Activated effector memory CD4-positive, alpha-beta T cell treated with anti-CD3 and anti-CD28 coated beads, Interleukin-2, amount 50 U/mL, for 16 hours (primary cell): ENCODE measurements around the gene KCNA1.
"Not testable (repeated sequence)": the region's sequence is repeated elsewhere in the genome, so short reads cannot be mapped to it uniquely, and the experiment has no call there.

Source experiments
- DNase-seq: peaks from one replicate; pipeline ENCODE4 v3.0.0-alpha.2; 2020

KCNA1 gene

DNA sequence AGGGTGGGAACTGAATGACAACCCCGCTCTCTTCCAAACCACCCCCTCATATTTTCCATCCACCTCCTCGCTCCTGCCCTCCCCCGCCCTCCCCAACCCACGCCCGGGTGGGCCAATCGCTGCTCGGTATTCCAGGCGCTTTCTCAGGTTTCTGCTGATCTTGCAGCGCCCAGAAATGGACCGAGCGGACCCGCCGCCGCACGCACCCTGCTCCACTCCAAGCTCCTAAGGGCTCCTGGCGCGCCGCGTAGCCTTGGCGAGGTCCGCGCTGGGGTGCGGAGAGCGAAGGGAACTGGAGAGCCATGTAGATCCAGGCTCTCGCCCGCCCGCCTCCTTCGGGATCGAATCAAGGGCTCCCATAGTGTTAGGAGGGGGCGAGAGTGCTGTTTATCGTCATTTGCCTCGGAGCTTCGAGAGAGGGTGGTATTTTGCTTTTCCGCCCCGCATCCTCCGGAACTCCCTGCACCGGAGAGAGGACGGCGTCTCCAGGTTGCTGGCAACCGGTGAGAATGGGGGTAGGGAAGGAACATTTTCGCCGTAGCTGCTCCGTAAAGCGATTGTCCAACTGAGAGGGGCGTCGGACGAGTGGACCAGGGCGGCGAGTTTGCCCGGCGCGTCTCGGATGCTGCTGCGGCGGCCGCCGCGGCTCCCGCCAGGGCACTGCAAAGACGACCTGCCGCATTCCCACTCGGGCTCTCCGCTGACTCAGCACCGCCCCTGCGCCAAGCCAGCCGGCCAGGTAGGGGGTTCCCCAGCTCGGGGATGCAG, at the start of gene KCNA1:
TSS of gene KCNA1 (plus strand) at position 172 of the 768 bp plus-strand sequence. CDS start 1,474 bp downstream, outside the sequence.
- DNase-seq: peak; percentile 64

GRCh38 chr12:4860741-4861140, 49.0 kb upstream of the KCNA1 start:
- DNase-seq: no peak

DNA sequence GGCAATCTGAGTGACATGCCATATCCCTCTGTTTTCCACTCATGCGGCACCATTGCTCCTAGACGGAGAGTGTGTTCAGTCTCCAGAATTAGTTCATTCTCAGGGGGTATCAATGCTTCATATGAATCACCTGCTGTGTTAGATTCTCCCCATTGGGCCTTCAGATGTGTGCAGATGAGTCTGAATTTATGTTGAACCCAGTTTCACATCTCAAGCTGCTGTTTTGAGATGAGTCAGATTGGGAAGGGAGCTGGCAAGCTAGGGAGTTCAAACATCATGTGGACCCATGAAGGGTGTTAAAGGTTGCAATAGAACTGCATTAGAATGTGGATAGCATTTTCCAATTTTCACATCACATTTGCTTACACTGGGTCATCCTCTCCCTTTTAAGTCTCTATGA, 46.9 kb upstream of the KCNA1 start:
- no peak for DNase-seq

DNA sequence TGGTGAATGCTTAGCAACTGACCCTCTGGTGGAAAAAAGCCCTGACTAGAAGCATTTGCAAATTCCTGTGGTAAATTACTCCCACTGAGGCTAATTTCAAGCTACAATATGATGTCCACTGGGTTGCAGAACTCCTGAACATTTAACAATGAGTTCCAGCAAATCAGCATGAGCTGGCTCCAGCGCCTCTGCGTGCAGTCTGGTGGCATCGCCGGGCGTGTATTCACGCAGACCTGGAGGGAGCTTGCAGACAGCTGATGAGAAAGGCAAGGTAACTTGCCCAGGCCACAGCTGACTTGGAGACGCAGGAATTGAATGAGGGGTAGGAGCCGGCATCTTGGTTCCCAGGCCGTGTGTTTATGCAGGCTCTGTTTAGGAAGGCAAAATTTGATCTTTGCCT, 45.1 kb upstream of the KCNA1 start:
- DNase-seq: no peak

DNA sequence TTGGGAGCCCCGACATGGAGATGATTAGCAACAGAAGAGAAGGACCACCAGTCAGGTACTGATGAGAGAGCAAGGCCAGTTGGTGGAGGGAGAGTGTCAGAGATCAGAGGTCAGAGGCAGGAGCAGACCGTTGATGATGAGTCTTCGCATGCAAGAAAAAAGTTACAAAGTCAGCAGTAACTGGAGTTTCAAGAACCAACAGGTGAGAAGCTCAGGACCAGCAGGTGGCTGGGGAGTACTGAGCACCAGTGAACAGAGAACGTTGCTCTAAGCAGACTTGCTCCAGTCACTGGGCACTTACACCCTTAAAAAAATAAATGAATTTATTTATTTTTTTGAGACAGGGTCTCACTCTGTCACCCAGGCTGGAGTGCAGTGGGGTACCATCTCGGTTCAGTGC, 44.5 kb upstream of the KCNA1 start:
- DNase-seq: no peak

DNA sequence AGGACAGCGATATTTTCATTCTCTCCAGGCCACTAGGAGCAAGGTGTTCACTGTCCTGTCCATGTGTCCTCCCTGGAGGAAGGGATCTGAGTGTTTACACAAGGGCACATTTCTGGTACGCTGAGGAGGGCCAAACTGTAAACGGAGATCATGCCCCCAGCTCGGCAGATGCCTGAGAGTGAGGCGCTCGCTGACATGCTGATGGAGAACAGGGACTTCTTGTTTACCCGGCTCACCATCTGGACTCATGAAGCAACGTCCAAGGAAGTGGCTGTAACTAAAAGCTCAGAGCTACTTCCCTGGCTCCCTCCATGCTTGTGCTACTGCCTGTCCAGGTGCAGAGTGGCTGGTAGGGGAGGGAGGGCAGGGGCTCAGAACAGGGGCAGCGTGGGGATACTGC, 43.4 kb upstream of the KCNA1 start:
- DNase-seq: no peak

DNA sequence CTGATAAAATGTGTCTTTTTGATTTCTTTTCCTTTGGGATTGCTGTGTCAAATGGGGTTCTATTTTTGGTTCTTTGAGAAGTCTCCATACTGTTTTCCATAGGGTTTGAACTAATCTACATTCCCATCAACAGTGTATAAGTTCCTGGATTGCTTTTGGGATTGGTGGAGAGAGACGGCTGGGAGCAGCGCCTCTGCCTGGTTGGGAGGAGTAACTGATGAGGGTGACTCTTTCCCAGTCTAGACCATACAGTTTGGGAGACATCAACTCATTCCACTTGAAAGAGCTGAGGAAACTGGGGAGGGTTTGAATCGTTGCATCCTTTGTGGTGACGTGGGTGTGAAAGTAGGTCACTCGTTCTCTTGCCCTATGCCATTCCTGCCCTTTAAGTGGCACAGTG, 42.3 kb upstream of the KCNA1 start:
- DNase-seq: no peak

DNA sequence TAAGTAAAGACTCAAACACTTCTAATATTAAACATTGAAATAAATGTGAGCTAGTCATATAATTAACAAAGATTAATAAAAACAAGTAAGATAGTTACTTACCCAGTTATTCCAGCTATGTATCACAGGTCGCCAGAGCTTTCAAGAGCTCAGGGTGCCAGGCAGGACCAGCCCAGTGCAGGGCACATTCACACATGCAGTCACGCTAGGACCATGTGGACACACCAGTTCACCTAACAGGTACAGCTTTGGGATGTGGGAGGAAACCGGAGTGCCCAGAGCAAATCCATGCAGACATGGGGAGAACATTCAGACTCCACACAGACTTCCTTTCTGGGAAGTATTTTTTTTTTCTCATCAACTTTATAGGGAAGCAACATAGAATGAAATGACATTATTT, 39.3 kb upstream of the KCNA1 start:
- DNase-seq: no peak

- DNase-seq: no peak
Measured at GRCh38 chr12:4871514-4871913, 38.2 kb upstream of the KCNA1 start.

DNA sequence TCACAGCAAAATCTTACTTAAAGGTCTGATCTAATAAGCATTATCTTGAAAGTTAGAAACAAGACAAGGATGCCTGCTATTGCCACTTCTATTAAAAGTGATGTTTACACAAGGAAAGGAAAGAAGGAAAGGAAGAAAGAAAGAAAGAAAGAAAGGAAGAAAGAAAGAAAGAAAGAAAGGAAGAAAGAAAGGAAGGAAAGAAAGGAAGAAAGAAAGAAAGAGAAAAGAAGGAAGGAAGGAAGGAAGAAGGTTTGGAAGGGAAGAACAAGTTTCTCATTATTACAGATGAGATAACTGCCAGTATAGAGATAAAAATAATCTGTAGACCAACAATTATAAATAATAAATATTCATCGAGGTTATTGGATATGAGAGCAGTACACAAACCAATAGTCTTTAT, 35.8 kb upstream of the KCNA1 start:
- DNase-seq: no peak

DNA sequence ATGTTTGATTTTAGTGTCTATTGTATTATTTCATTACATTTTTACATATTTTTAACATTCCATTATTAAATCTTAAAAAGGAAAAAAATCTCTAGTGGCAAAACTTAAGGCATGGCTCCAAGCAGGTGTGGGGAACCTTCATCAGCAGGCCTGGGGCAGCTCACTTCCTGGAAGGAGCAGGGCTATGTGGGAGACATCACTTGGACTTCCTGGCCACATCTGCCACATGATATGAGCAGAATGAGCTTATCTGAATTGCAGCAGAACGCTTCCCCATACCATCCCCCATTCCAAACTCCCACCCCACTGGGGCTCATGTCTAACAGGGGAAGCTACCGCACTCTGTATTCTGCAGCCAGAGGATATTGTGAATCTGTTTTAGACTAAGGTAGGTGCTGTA, 35.0 kb upstream of the KCNA1 start:
- no peak for DNase-seq

DNA sequence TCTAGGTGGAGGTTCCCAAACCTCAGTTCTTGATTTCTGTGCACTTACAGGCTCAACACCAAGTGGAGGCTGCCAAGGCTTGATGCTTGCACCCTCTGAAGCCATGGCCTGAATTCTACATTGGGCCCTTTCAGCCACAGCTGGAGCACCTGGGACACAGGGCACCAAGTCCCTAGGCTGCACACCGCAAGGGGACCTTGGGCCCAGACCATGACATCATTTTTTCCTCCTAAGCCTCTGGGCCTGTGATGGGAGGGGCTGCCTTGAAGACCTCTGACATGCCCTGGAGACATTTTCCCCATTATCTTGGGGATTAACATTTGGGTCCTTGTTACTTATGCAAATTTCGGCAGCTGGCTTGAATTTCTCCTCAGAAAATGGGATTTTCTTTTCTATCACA, 30.2 kb upstream of the KCNA1 start:
- DNase-seq: not testable (repeated sequence)

DNA sequence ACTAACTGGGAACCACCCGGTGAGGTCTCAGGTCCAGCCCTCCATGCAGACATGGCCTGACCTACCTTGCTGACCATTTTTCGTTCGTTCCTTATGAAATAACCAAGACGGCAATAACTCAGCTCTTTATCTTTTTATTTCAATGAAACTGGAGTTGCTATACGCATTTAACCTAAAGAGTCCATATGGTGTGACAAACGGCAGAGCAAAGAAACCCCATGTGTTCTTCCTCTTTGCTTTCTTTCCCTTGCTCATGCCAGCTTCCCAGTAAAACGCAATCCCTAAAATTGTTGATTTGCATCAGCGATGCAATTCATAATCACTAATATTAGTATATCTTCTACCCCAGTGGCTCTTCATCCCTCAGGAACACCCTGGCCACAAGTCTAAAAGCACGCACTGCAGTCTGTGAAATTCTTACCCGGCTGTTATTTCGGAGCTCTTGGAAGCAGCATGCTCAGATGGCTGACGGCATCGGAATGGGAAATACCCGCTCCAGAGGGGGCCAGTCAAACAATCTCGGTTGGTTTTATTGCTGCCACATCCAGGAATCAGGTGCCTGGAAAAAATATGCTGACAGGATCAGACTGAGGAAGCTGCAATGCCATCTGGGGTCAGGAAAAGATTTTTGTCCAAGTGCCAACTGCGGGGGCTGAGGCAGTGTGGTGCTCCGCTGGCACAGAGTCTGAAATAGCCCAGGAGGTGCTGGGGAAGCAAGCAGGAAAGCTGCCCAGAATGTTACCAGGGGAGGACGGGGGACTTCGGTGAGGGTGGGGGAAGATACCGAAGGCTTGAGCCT, 28.2 kb upstream of the KCNA1 start:
- DNase-seq: no peak

- DNase-seq: no peak
Measured at GRCh38 chr12:4891866-4892265, 17.8 kb upstream of the KCNA1 start.

DNA sequence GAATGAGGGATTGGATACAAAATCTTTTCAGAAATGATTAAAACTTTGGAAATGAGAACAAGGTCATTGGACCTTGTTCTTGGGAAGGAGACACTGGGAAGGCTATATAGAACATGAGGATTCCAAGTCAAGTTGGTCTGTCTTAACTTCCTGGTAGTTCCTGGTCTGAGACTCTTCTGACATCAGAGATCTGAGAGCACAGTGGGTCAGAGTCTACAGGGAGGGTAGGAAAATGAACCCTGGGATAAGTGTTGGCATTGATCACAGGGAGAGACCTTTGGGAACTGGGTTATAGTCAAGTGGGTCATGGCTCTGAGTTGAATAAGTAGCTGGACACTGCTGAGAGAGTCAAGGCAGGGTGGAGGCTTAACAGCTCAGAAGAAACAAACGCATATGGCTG, 17.3 kb upstream of the KCNA1 start:
- no peak for DNase-seq

- no peak for DNase-seq
Measured at GRCh38 chr12:4894019-4894418, 15.7 kb upstream of the KCNA1 start.

GRCh38 chr12:4899364-4899763, 10.3 kb upstream of the KCNA1 start:
- no peak for DNase-seq

GRCh38 chr12:4900327-4900726, 9.4 kb upstream of the KCNA1 start:
- no peak for DNase-seq

GRCh38 chr12:4905316-4905715, 4.4 kb upstream of the KCNA1 start:
- DNase-seq: no peak

GRCh38 chr12:4908684-4909409, 858 bp upstream of the KCNA1 start:
- no peak for DNase-seq

GRCh38 chr12:4909410-4909733, 333 bp upstream of the KCNA1 start:
- DNase-seq: no peak

GRCh38 chr12:4910502-4911315, 1.0 kb downstream of the KCNA1 start:
- peak; percentile 64 for DNase-seq
